WTC11 (cell line): ENCODE measurements around the gene OGDH. TPM values are rescaled to one million over a fixed set of nuclear protein-coding genes. Genes with fewer than 3 reads are reported as not detected.

ENCODE experiments used
- CBFB ChIP-seq: sonication (generic); formaldehyde crosslinking; IDR thresholded peaks from 2 replicates; pipeline ENCODE4 v1.8.1; 2022; ENCODE audit warnings: mild to moderate bottlenecking, low read depth, missing genetic modification reagents
- CREM ChIP-seq: sonication (generic); formaldehyde crosslinking; IDR thresholded peaks from 2 replicates; pipeline ENCODE4 v1.8.1; 2022; ENCODE audit warnings: mild to moderate bottlenecking, missing genetic modification reagents, moderate library complexity
- ELF4 ChIP-seq: sonication (generic); formaldehyde crosslinking; IDR thresholded peaks from 2 replicates; pipeline ENCODE4 v1.8.1; 2022; ENCODE audit warnings: low read depth, mild to moderate bottlenecking, moderate library complexity, missing genetic modification reagents
- ETV6 ChIP-seq: sonication (generic); formaldehyde crosslinking; IDR thresholded peaks from 2 replicates; pipeline ENCODE4 v1.8.1; 2022; ENCODE audit warnings: mild to moderate bottlenecking, missing genetic modification reagents
- FOXK1 ChIP-seq: sonication (generic); formaldehyde crosslinking; IDR thresholded peaks from 2 replicates; pipeline ENCODE4 v1.8.0; 2022; ENCODE audit warnings: mild to moderate bottlenecking, moderate library complexity, missing genetic modification reagents
- FOXP1 ChIP-seq: sonication (generic); formaldehyde crosslinking; IDR thresholded peaks from 2 replicates; pipeline ENCODE4 v1.8.0; 2022; ENCODE audit warnings: missing genetic modification reagents, mild to moderate bottlenecking, moderate library complexity, borderline replicate concordance
- GABPB1 ChIP-seq: sonication (generic); formaldehyde crosslinking; IDR thresholded peaks from 2 replicates; pipeline ENCODE4 v1.8.1; 2023; ENCODE audit warnings: mild to moderate bottlenecking, missing genetic modification reagents
- GTF2I ChIP-seq: fragments of 250-450 bp; sonication (Bioruptor Pico); conservative IDR thresholded peaks from 2 replicates; pipeline ENCODE4 v1.4.0; 2021; ENCODE audit warnings: mild to moderate bottlenecking
- IRF1 ChIP-seq: sonication (generic); formaldehyde crosslinking; IDR thresholded peaks from 2 replicates; pipeline ENCODE4 v1.8.0; 2023; ENCODE audit warnings: missing genetic modification reagents
- MAX ChIP-seq: sonication (generic); formaldehyde crosslinking; IDR thresholded peaks from 2 replicates; pipeline ENCODE4 v1.8.0; 2022; ENCODE audit warnings: mild to moderate bottlenecking, missing genetic modification reagents
- MYBL2 ChIP-seq: sonication (generic); formaldehyde crosslinking; IDR thresholded peaks from 2 replicates; pipeline ENCODE4 v1.8.1; 2023; ENCODE audit warnings: mild to moderate bottlenecking, moderate library complexity, missing genetic modification reagents
- NFATC4 ChIP-seq: fragments of 250-450 bp; sonication (Bioruptor Pico); IDR thresholded peaks from 2 replicates; pipeline ENCODE4 v1.9.0; 2021; ENCODE audit warnings: mild to moderate bottlenecking
- NR2C2 ChIP-seq: sonication (generic); formaldehyde crosslinking; IDR thresholded peaks from 2 replicates; pipeline ENCODE4 v1.8.0; 2022; ENCODE audit warnings: mild to moderate bottlenecking, missing genetic modification reagents
- NR3C1 ChIP-seq: sonication (generic); formaldehyde crosslinking; conservative IDR thresholded peaks from 2 replicates; pipeline ENCODE4 v1.8.1; 2023; ENCODE audit warnings: low read depth, mild to moderate bottlenecking, missing genetic modification reagents
- RORB ChIP-seq: fragments of 250-450 bp; sonication (Bioruptor Pico); IDR thresholded peaks from 2 replicates; pipeline ENCODE4 v1.9.0; 2021; ENCODE audit warnings: mild to moderate bottlenecking
- SP1 ChIP-seq: sonication (generic); formaldehyde crosslinking; conservative IDR thresholded peaks from 2 replicates; pipeline ENCODE4 v1.8.1; 2022; ENCODE audit warnings: missing genetic modification reagents
- TP53 ChIP-seq: sonication (generic); formaldehyde crosslinking; IDR thresholded peaks from 2 replicates; pipeline ENCODE4 v1.8.1; 2023; ENCODE audit warnings: mild to moderate bottlenecking, missing genetic modification reagents
- USF1 ChIP-seq: sonication (generic); formaldehyde crosslinking; IDR thresholded peaks from 2 replicates; pipeline ENCODE4 v1.8.0; 2022; ENCODE audit warnings: mild to moderate bottlenecking, missing genetic modification reagents
- USF2 ChIP-seq: sonication (generic); formaldehyde crosslinking; IDR thresholded peaks from 2 replicates; pipeline ENCODE4 v1.8.1; 2023; ENCODE audit warnings: mild to moderate bottlenecking, missing genetic modification reagents, moderate library complexity
- ZBTB43 ChIP-seq: sonication (generic); formaldehyde crosslinking; IDR thresholded peaks from 2 replicates; pipeline ENCODE4 v1.8.1; 2023; ENCODE audit warnings: mild to moderate bottlenecking, missing genetic modification reagents
- ZMAT4 ChIP-seq: fragments of 250-450 bp; sonication (Bioruptor Pico); IDR thresholded peaks from 2 replicates; pipeline ENCODE4 v1.9.0; 2021; ENCODE audit warnings: mild to moderate bottlenecking
- ZNF121 ChIP-seq: sonication (generic); formaldehyde crosslinking; IDR thresholded peaks from 2 replicates; pipeline ENCODE4 v1.8.0; 2023; ENCODE audit warnings: missing genetic modification reagents
- ZNF263 ChIP-seq: sonication (generic); formaldehyde crosslinking; IDR thresholded peaks from 2 replicates; pipeline ENCODE4 v1.8.1; 2022; ENCODE audit warnings: low read depth, mild to moderate bottlenecking, moderate library complexity, missing genetic modification reagents
- ZNF281 ChIP-seq: sonication (generic); formaldehyde crosslinking; IDR thresholded peaks from 2 replicates; pipeline ENCODE4 v1.8.0; 2023; ENCODE audit warnings: mild to moderate bottlenecking, missing genetic modification reagents
- ZNF317 ChIP-seq: sonication (generic); formaldehyde crosslinking; IDR thresholded peaks from 2 replicates; pipeline ENCODE4 v1.8.1; 2023; ENCODE audit warnings: low read depth, mild to moderate bottlenecking, moderate library complexity, missing genetic modification reagents, borderline replicate concordance
- ZNF423 ChIP-seq: fragments of 250-450 bp; sonication (Bioruptor Pico); IDR thresholded peaks from 2 replicates; pipeline ENCODE4 v2.1.2; 2022; ENCODE audit warnings: mild to moderate bottlenecking, moderate library complexity
- ZNF425 ChIP-seq: fragments of 250-450 bp; sonication (Bioruptor Pico); conservative IDR thresholded peaks from 2 replicates; pipeline ENCODE4 v1.9.0; 2021; ENCODE audit warnings: mild to moderate bottlenecking
- ZNF512 ChIP-seq: sonication (generic); formaldehyde crosslinking; IDR thresholded peaks from 2 replicates; pipeline ENCODE4 v1.8.1; 2022; ENCODE audit warnings: missing genetic modification reagents, borderline replicate concordance
- total RNA-seq: library from RNA; stranded (reverse); gene quantifications from 3 replicates; pipeline ENCODE4 v1.2.3, GENCODE V29; 2021

Gene OGDH
- total RNA-seq, 1 experiment from 2014 or later: 79.6 TPM

GRCh38 chr7:44581879-44582603, 24.4 kb upstream of the OGDH start, which contains the start of gene TMED4 (continued):
- peak; percentile 91 for TF ChIP-seq FOXP1
- no peak for TF ChIP-seq ZNF121
- peak; percentile 28; the same call in 1 of the 2 replicates for TF ChIP-seq CREM (CRISPR knock-in tag)
- no peak for TF ChIP-seq GTF2I
- no peak for TF ChIP-seq NR3C1 (CRISPR knock-in tag)
- peak; percentile 86; the same call in 1 of the 2 replicates for TF ChIP-seq TP53 (CRISPR knock-in tag)
- TF ChIP-seq RORB (CRISPR knock-in tag): no peak
- 0 out of 2 replicates have a peak, but pooled peaks have one; percentile 32 for TF ChIP-seq ZNF281 (CRISPR knock-in tag)
- no peak for TF ChIP-seq MYBL2 (CRISPR knock-in tag)
- TF ChIP-seq ZMAT4 (CRISPR knock-in tag): no peak
- 0 out of 2 replicates have a peak, but pooled peaks have one; percentile 49 for TF ChIP-seq ZBTB43
- no peak for TF ChIP-seq ZNF317
- TF ChIP-seq GABPB1 (CRISPR knock-in tag): no peak; the same call in 1 of the 2 replicates
- TF ChIP-seq ZNF423 (CRISPR knock-in tag): peak; percentile 49
- TF ChIP-seq ZNF425 (CRISPR knock-in tag): no peak
- peak; percentile 85 for TF ChIP-seq MAX
- 0 out of 2 replicates have a peak, but pooled peaks have one; percentile 44 for TF ChIP-seq SP1
- no peak for TF ChIP-seq IRF1
- 0 out of 2 replicates have a peak, but pooled peaks have one; percentile 80 for TF ChIP-seq CBFB (CRISPR knock-in tag)
- TF ChIP-seq FOXK1 (CRISPR knock-in tag): peak; percentile 63
- no peak for TF ChIP-seq NR2C2 (CRISPR knock-in tag)
- TF ChIP-seq USF2 (CRISPR knock-in tag): no peak; the same call in 1 of the 2 replicates
- no peak for TF ChIP-seq ZNF512 (CRISPR knock-in tag)
- peak; percentile 27; the same call in 1 of the 2 replicates for TF ChIP-seq USF1 (CRISPR knock-in tag)
- TF ChIP-seq ELF4: no peak
- TF ChIP-seq ZNF263: no peak; the same call in 1 of the 2 replicates
- no peak for TF ChIP-seq ETV6
- TF ChIP-seq NFATC4: no peak
